Measurements from ENCODE around the gene TRAPPC5. TPM values are rescaled to one million over a fixed set of nuclear protein-coding genes. Genes with fewer than 3 reads are reported as not detected.

TRAPPC5 gene
- total RNA-seq, 2 experiments from 2014 or later: 77.5 to 88.2 TPM

DNA sequence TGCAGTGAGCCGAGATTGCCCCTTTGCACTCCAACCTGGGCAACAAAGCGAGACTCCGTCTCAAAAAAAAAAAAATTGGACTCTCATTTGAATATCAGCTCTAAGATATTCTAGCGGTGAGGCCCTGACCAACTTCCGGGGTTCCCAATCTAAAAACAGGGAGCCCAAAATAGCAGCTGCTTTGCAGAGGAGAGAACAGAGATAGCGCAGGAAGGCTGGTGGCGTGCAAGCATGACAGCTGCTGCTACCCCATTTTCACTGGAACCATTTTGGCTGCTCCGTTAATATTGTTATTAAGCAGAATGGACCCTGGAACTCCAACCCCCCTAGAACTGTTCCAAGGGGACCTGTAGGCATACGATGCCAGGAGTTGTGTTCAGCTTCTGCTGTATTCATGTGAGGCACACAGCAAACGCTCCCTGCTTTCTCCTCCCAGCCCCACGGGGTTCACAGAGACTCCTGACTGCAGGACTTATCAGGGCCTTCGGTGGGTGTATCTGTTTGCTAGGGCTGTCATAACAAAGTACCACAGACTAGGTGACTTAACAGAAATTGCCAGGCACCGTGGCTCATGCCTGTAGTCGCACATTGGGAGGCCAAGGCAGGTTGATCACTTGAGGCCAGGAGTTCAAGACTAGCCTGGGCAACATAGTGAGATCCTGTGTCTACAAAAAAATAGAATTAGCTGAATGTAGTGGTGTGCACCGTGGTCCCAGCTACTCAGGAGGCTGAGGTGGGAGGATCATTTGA lies 32.2 kb upstream of the TRAPPC5 start:
- ChIA-PET CTCF (interaction anchor here (0.8 to 2.1 kb wide), 4 partner anchors 10 to 221 kb away, joined by 3 to 6 read pairs (median 5); partner anchors contain the start of gene TRAPPC5), POLR2A (no interaction called here)
- no peak for DNase-seq
- intact Hi-C loops (cut with micrococcal nuclease): no loop called here
- H3K27ac Mint-ChIP-seq: no peak overlapping the region
- H3K4me3 Mint-ChIP-seq: no peak overlapping the region
- H3K36me3 Mint-ChIP-seq: peaks cover 10% of the 10 kb centered on the region
- no peaks in the 10 kb centered on the region for H3K27me3 Mint-ChIP-seq
- no peaks in the 10 kb centered on the region for H3K9me3 Mint-ChIP-seq
- H3K4me1 Mint-ChIP-seq (ENCODE audit: low read depth): peaks cover 9% of the 10 kb centered on the region

DNA sequence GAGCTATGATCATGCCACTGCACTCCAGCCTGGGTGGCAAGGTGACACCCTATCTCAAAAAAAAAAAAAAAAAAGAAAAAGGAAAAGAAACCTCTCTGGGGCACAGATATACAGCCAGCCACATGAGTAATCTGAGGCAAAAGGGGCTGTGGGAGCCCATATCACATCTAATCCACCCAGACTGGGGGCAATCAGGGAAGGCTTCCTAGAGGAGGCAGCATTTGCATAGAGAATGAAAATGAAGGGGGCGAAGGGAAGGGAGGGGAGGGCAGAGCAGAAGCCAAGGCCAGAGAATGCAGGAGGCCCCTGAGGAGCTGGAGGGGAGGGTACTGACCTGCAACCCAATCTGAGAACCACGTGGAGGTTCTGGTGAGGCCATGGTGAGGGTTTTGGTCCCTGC lies 30.5 kb upstream of the TRAPPC5 start:
- CTCF ChIA-PET: interaction anchor here (1.5 to 4.5 kb wide), 4 partner anchors 8 to 150 kb away, joined by 5 to 46 read pairs (median 20); partner anchors contain the start of genes RETN and TRAPPC5

DNA sequence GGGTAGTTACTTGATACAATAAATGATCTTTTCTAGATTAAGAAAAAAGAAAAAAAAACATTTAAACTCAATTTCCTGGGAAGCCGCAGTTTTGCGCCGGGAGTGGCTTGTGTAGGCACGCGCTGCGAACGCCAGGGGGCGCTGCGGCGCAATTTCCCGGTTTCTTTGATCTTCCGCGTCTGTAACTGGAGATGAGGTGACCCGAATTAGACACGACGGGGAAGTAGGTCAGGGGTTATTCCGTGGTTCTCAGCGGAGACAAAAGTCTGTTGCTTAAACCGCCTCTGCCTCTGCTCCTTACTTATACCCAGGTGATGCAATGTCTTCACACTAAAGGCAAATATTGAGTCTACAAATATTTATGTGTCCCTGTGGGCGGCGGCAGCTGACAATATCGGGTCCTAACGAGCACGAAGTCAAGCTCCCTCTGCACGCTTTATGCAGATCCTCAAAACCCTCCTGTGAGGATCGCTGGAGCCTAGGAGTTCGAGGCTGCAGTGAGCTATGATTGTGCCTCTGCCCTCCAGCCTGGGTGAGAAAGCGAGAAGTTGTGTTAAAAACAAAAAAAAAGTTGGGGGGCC lies 28.5 kb upstream of the TRAPPC5 start:
- POLR2A ChIA-PET: no interaction called here
- peak; percentile 92 for DNase-seq
- CTCF ChIA-PET: interaction anchor here (0.5 to 4.5 kb wide), 13 partner anchors 10 to 503 kb away, joined by 3 to 46 read pairs (median 5); partner anchors contain the start of genes PET100, RETN, STXBP2 and TRAPPC5
- Mint-ChIP-seq H3K4me1 (ENCODE audit: low read depth) (peaks cover 12% of the 10 kb centered on the region), H3K4me3 (peak overlapping the region; percentile 49), H3K27me3 (no peaks in the 10 kb centered on the region), H3K27ac (peak overlapping the region; percentile 49), H3K36me3 (peaks cover 2% of the 10 kb centered on the region), H3K9me3 (no peaks in the 10 kb centered on the region)
- intact Hi-C loops (cut with micrococcal nuclease): loop anchor here (1.0 kb wide), 2 partner anchors 27 to 147 kb away; no protein-coding TSS in a partner anchor

More for the DNA sequence above, 30.5 kb upstream of the TRAPPC5 start:
- no peak for DNase-seq
- Mint-ChIP-seq H3K36me3 (peaks cover 4% of the 10 kb centered on the region), H3K4me3 (no peak overlapping the region), H3K9me3 (no peaks in the 10 kb centered on the region), H3K27me3 (no peaks in the 10 kb centered on the region), H3K27ac (no peak overlapping the region), H3K4me1 (ENCODE audit: low read depth) (peaks cover 9% of the 10 kb centered on the region)
- intact Hi-C loops (cut with micrococcal nuclease): no loop called here
- POLR2A ChIA-PET: interaction anchor here (1.3 kb wide), 1 partner anchor 13 kb away, joined by 3 read pairs; no protein-coding TSS in a partner anchor

DNA sequence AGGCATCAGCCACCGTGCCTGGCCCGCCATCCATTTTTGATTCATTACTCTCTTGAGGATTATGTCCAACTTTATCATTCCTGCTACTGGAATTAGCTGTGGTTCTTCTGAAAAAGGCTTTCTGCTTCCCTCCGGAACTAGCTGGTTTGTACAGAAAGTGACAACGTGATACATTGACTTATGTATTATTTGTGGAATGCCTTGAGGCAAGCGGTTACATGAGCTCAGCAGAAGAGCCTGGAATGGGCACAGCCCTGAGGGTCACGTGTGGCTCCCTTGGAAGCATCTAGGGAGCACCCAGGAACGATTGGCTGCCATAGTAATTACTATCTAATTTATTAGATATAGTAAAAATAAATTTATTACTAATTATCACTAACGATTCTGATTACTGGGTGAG lies 26.2 kb upstream of the TRAPPC5 start:
- no peaks in the 10 kb centered on the region for H3K27me3 Mint-ChIP-seq
- intact Hi-C loops (cut with micrococcal nuclease): no loop called here
- no peaks in the 10 kb centered on the region for H3K9me3 Mint-ChIP-seq
- DNase-seq: no peak
- no peak overlapping the region for H3K27ac Mint-ChIP-seq
- ChIA-PET POLR2A (interaction anchor here (0.7 kb wide), 1 partner anchor 695 kb away, joined by 3 read pairs; no protein-coding TSS in a partner anchor), CTCF (interaction anchor here (1.5 to 4.5 kb wide), 4 partner anchors 26 to 147 kb away, joined by 4 to 46 read pairs (median 9); partner anchors contain the start of gene TRAPPC5)
- peaks cover 25% of the 10 kb centered on the region for H3K4me1 Mint-ChIP-seq (ENCODE audit: low read depth)
- H3K36me3 Mint-ChIP-seq: no peaks in the 10 kb centered on the region
- H3K4me3 Mint-ChIP-seq: no peak overlapping the region

DNA sequence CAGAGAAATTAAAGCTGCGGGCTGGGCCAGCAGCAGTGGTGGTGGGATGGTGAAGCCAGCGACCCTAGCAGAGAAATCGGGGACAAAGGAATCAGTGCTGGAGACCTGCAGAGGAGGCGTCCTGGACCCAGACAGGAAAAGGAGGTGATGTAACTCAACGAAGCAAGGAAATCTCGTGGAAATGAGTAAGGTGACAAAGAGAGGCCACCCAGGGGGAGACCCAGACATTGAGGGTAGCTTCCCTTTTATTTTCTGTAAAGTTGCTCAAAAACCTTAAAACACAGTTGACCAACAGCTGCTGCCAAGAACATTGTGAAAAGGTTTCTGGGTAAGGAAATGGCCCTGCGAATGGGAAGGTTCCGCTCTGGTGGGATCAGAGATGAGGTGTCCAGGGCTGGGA lies 25.1 kb upstream of the TRAPPC5 start:
- Mint-ChIP-seq H3K4me1 (ENCODE audit: low read depth) (peaks cover 25% of the 10 kb centered on the region), H3K9me3 (no peaks in the 10 kb centered on the region), H3K27me3 (no peaks in the 10 kb centered on the region), H3K4me3 (no peak overlapping the region), H3K27ac (no peak overlapping the region), H3K36me3 (no peaks in the 10 kb centered on the region)
- ChIA-PET POLR2A (no interaction called here), CTCF (interaction anchor here (1.5 to 2.8 kb wide), 2 partner anchors 25 to 146 kb away, joined by 4 to 13 read pairs; partner anchors contain the start of gene TRAPPC5)
- no peak for DNase-seq
- intact Hi-C loops (cut with micrococcal nuclease): no loop called here

DNA sequence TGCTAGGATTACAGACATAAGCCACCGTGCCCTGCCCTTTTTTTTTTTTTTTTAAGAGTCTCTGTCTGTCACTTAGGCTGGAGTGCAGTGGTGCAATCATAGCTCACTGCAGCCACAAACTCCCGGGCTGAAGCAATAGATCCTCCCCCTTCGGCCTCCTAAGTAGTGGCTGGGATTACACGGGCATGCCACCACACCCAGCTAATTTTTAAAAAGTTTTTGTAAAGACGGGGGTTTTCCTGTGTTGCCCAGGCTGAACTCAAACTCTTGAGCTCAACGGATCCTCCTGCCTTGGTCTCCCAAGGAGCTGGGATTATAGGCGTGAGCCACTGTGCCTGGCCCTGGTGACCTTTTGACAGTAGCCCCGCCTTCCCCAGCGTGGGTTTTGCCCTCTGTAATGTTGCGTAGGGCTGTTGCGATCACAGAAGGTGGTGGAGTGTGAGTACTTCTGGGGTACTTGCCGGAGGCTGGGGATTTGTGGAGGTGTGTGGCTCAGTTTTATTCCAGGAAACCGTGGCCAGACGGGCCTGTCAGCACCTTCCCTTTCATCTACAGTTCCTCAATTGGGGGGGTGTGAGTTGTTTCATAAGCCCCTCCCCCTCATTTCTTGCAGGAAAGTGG lies 23.4 kb upstream of the TRAPPC5 start:
- no peaks in the 10 kb centered on the region for H3K9me3 Mint-ChIP-seq
- intact Hi-C loops (cut with micrococcal nuclease): no loop called here
- DNase-seq: peak; percentile 61
- no peak overlapping the region for H3K4me3 Mint-ChIP-seq
- H3K27me3 Mint-ChIP-seq: no peaks in the 10 kb centered on the region
- CTCF ChIA-PET: interaction anchor here (0.5 to 2.5 kb wide), 7 partner anchors 8 to 195 kb away, joined by 3 to 11 read pairs (median 5); partner anchors contain the start of gene TRAPPC5
- peaks cover 22% of the 10 kb centered on the region for H3K4me1 Mint-ChIP-seq (ENCODE audit: low read depth)
- POLR2A ChIA-PET: no interaction called here
- no peaks in the 10 kb centered on the region for H3K36me3 Mint-ChIP-seq
- H3K27ac Mint-ChIP-seq: no peak overlapping the region

DNA sequence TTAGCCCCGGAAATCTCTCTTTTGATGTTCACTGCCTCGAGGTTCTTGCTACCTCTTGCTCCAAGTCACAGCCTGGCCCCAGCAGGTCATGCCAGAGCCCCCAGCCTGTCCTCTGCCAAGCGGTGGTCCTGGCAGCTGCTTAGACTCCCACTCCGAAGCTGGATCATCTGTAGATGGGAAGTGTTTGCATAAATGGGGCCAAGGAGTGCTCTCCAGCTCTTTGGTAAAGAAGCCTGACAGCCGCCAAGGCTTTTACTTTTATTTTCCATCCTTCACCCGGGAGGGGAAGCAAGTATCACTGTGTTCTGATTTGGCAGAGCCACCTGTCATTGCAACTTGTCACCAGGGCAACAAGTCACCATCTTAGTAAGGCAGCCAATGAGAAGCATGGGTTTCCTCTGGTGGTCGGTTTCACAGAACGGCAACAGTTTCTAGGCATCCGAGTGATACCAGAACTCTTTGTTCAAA lies 22.4 kb upstream of the TRAPPC5 start:
- no peak overlapping the region for H3K27ac Mint-ChIP-seq
- DNase-seq: peak; percentile 69
- H3K9me3 Mint-ChIP-seq: no peaks in the 10 kb centered on the region
- peak overlapping the region; percentile 65 for H3K4me3 Mint-ChIP-seq
- POLR2A ChIA-PET: no interaction called here
- CTCF ChIA-PET: interaction anchor here (0.9 to 2.5 kb wide), 4 partner anchors 9 to 142 kb away, joined by 3 to 11 read pairs (median 6); partner anchors contain the start of gene TRAPPC5
- H3K27me3 Mint-ChIP-seq: no peaks in the 10 kb centered on the region
- intact Hi-C loops (cut with micrococcal nuclease): no loop called here
- no peaks in the 10 kb centered on the region for H3K36me3 Mint-ChIP-seq
- peaks cover 16% of the 10 kb centered on the region for H3K4me1 Mint-ChIP-seq (ENCODE audit: low read depth)

DNA sequence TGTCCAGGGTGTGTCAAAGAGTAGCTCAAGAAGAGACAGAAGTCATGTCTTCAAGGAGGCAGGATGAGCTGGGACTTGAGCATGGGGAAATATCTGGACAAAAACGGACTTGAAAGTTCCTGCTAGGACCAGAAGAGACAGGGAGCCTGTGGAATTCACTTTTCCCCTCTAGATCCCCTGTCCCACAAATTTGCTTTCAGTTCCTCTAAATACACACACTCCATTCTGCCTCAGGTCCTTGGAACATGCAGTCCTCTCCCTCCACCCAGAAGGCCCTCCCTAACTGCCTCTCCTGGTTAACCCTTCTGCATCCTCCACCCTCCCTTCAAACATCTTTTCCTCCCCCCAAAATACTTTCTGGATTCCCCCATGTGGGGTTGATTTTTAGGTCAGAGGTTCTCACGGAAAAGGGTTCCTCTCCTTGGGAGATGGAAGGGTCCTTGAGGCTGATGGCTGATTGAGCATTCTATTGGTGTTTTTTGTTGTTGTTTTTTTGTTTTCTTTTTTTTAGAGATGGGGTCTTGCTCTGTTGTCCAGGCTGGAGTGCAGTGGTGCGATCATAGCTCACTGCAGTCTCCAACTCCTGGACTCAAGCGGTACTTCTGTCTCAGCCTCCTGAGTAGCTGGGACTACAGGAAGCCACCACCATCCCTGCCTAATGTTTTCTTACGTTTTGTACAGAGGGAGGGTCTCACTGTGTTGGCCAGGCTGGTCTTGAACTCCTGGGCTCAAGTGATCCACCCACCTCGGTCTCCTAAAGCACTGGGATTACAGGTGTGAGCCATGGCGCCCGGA lies 18.7 kb upstream of the TRAPPC5 start:
- Mint-ChIP-seq H3K4me1 (ENCODE audit: low read depth) (peaks cover 15% of the 10 kb centered on the region), H3K9me3 (no peaks in the 10 kb centered on the region), H3K36me3 (no peaks in the 10 kb centered on the region), H3K27me3 (peaks cover 4% of the 10 kb centered on the region), H3K4me3 (no peak overlapping the region), H3K27ac (no peak overlapping the region)
- CTCF ChIA-PET: interaction anchor here (0.7 to 2.4 kb wide), 3 partner anchors 8 to 19 kb away, joined by 3 to 9 read pairs (median 7); partner anchors contain the start of gene TRAPPC5
- POLR2A ChIA-PET: no interaction called here
- intact Hi-C loops (cut with micrococcal nuclease): no loop called here
- no peak for DNase-seq

DNA sequence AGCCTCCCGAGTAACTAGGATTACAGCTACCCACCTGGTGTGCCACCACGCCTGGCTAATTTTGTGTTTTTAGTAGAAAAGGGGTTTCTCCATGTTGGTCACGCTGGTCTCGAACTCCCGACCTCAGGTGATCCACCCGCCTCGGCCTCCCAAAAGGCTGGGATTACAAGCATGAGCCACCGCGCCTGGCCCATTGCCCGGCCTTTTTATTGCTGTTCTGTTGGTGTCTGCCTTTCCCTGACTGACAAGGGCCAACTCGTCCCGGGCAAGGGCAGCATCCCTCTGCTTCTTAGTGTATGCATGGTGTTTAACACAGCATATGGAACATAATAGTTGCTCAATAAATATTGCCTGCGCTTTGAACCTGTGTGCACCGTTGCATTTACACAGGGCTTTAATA lies 18.0 kb upstream of the TRAPPC5 start:
- no peak for DNase-seq
- ChIA-PET CTCF (interaction anchor here (2.4 kb wide), 1 partner anchor 10 kb away, joined by 7 read pairs; no protein-coding TSS in a partner anchor), POLR2A (no interaction called here)
- no peaks in the 10 kb centered on the region for H3K36me3 Mint-ChIP-seq
- H3K27ac Mint-ChIP-seq: no peak overlapping the region
- intact Hi-C loops (cut with micrococcal nuclease): no loop called here
- no peaks in the 10 kb centered on the region for H3K9me3 Mint-ChIP-seq
- H3K4me1 Mint-ChIP-seq (ENCODE audit: low read depth): peaks cover 8% of the 10 kb centered on the region
- H3K27me3 Mint-ChIP-seq: peaks cover 5% of the 10 kb centered on the region
- H3K4me3 Mint-ChIP-seq: no peak overlapping the region

DNA sequence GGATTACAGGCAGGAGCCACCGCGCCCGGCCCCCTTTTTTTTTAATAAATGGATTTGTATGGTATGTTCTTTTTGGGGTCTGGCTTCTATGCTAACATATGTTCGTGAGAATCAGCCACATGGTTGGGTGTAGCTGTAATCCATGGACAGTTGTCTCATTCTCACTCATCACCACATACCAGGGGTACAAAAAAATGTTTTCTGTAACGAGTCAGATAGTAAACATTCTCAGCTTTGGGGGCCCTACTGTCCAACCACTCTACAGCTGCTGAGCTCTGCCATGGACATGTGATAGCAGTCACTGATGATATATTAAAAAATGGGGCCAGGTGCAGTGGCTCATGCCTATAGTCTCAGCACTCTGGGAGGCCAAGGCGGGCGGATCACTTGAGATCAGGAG lies 16.9 kb upstream of the TRAPPC5 start:
- H3K9me3 Mint-ChIP-seq: no peaks in the 10 kb centered on the region

DNA sequence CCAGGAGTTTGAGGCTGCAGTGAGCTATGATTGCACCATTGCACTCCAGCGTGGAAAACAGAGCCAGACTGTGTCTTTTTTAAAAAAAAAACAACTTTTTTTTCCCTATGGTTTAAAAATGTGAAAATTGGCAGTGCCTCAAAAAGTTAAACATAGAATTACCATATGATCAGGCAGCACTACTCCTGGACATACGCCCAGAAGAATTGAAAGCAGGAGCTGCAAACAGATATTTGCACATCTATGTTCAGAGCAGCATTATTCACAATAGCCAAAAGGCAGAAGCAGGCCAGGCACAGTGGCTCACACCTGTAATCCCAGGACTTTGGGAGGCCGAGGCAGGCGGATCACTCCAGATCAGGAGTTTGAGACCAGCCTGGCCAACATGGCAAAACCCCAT lies 15.6 kb upstream of the TRAPPC5 start:
- intact Hi-C loops (cut with micrococcal nuclease): no loop called here
- no peak overlapping the region for H3K4me3 Mint-ChIP-seq
- ChIA-PET CTCF (interaction anchor here (0.7 to 0.9 kb wide), 2 partner anchors 14 to 52 kb away, joined by 3 to 4 read pairs; no protein-coding TSS in a partner anchor), POLR2A (no interaction called here)
- H3K4me1 Mint-ChIP-seq (ENCODE audit: low read depth): peaks cover 5% of the 10 kb centered on the region
- DNase-seq: no peak
- H3K27ac Mint-ChIP-seq: no peak overlapping the region
- H3K27me3 Mint-ChIP-seq: peaks cover 10% of the 10 kb centered on the region
- H3K9me3 Mint-ChIP-seq: no peaks in the 10 kb centered on the region
- H3K36me3 Mint-ChIP-seq: no peaks in the 10 kb centered on the region

More for the DNA sequence above, 16.9 kb upstream of the TRAPPC5 start:
- ChIA-PET POLR2A (no interaction called here), CTCF (interaction anchor here (0.9 kb wide), 1 partner anchor 14 kb away, joined by 3 read pairs; no protein-coding TSS in a partner anchor)
- no peak for DNase-seq
- H3K36me3 Mint-ChIP-seq: no peaks in the 10 kb centered on the region
- H3K27me3 Mint-ChIP-seq: peaks cover 5% of the 10 kb centered on the region
- H3K27ac Mint-ChIP-seq: no peak overlapping the region
- H3K4me3 Mint-ChIP-seq: no peak overlapping the region
- intact Hi-C loops (cut with micrococcal nuclease): no loop called here
- H3K4me1 Mint-ChIP-seq (ENCODE audit: low read depth): no peaks in the 10 kb centered on the region
